ENCODE data around the gene MTUS2. TPM values are rescaled to one million over a fixed set of nuclear protein-coding genes. Genes with fewer than 3 reads are reported as not detected.

Gene MTUS2
- total RNA-seq, 5 donors from 2014 or later (not counting 1 experiment from before 2014, with no cell fraction given): 0.05 to 0.28 (median 0.12) TPM

DNA sequence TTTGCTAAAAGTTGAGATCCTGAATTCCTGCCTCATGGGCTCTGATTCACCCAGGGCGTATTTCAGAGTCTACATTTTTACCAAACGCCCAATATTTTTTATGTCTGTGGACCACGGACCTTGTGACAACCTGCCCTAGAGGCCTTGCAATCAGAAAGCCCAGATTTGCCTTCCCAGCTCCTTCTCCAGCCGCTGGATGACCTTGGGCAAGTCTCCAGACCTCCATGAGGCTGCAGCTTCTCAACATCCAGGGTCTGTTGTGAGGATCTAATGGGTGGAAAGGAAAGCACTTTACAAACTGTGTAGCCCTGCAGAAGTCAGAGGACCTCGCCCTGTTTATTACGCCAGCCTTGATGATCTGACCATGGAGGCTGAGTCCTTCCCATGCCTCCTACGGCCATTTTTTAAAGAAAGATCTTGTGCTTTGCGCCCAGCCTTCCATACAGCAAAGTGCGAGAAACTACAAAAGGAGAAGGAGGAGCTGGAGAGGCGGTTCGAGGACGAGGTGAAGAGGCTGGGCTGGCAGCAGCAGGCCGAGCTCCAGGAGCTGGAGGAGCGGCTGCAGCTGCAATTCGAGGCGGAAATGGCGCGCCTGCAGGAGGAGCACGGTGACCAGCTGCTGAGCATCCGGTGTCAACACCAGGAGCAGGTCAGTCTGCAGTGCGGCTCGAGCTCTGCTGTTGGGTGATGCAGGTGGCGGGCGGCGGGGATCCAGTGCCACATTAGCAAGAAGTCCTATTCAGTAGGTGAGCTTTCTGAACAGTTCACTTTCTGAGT is 659.8 kb downstream of the MTUS2 start:
- no peak for ATAC-seq (replicated peaks in 1 of 4)
- DNase-seq: no peak
- ChIA-PET CTCF (no interaction called here), POLR2A (no interaction called here)
- H3K27ac Mint-ChIP-seq: no peak overlapping the region
- no peak overlapping the region for H3K4me3 Mint-ChIP-seq
- H3K27me3 ChIP-seq (replicated peaks in 1 of 2; ENCODE audit: control insufficient read depth in 2 of 2, extremely low read depth in 1 of 2, insufficient read depth in 2 of 2, low read length in 1 of 2): peaks cover 0 to 4% of the 10 kb centered on the region in 2 experiments
- H3K4me3 ChIP-seq (ENCODE audit: control insufficient read depth in 1 of 2, extremely low read depth in 1 of 2, low read length in 1 of 2): no peak overlapping the region
- no peaks in the 10 kb centered on the region for H3K9me3 Mint-ChIP-seq
- H3K36me3 ChIP-seq (ENCODE audit: control insufficient read depth in 2 of 2, extremely low read depth in 1 of 2, insufficient read depth in 1 of 2, low read length in 1 of 2): no peaks in the 10 kb centered on the region
- no peaks in the 10 kb centered on the region for H3K9me3 ChIP-seq
- no peaks in the 10 kb centered on the region for H3K4me1 Mint-ChIP-seq
- H3K27me3 Mint-ChIP-seq: peaks cover 10 to 24% of the 10 kb centered on the region in 2 donors
- 86% methylated on average over 22 of the region's 25 CpGs for WGBS (ENCODE audit: insufficient coverage)
- no peaks in the 10 kb centered on the region for H3K4me1 ChIP-seq (ENCODE audit: control insufficient read depth in 1 of 2, extremely low read depth in 1 of 2, insufficient read depth in 2 of 2, low read length in 2 of 2)
- H3K27ac ChIP-seq (ENCODE audit: low read length): no peak overlapping the region
- no peaks in the 10 kb centered on the region for H3K36me3 Mint-ChIP-seq

GRCh38 chr13:29480893-29481525 is 660.9 kb downstream of the MTUS2 start:
- POLR2A ChIA-PET: no interaction called here
- Histone ChIP-seq H3K27ac (ENCODE audit: low read length) (no peak overlapping the region), H3K4me1 (ENCODE audit: control insufficient read depth in 1 of 2, extremely low read depth in 1 of 2, insufficient read depth in 2 of 2, low read length in 2 of 2) (no peaks in the 10 kb centered on the region), H3K4me3 (ENCODE audit: control insufficient read depth in 1 of 2, extremely low read depth in 1 of 2, low read length in 1 of 2) (no peak overlapping the region), H3K36me3 (ENCODE audit: control insufficient read depth in 2 of 2, extremely low read depth in 1 of 2, insufficient read depth in 1 of 2, low read length in 1 of 2) (no peaks in the 10 kb centered on the region), H3K27me3 (replicated peaks in 1 of 2; ENCODE audit: control insufficient read depth in 2 of 2, extremely low read depth in 1 of 2, insufficient read depth in 2 of 2, low read length in 1 of 2) (peaks cover 0 to 4% of the 10 kb centered on the region in 2 experiments), H3K9me3 (no peaks in the 10 kb centered on the region)
- CTCF ChIA-PET: no interaction called here
- Mint-ChIP-seq H3K27ac (no peak overlapping the region), H3K4me3 (no peak overlapping the region), H3K9me3 (no peaks in the 10 kb centered on the region), H3K4me1 (no peaks in the 10 kb centered on the region), H3K36me3 (no peaks in the 10 kb centered on the region), H3K27me3 (peaks cover 10 to 24% of the 10 kb centered on the region in 2 donors)
- DNase-seq: no peak
- no peak for ATAC-seq (replicated peaks in 1 of 4)
- WGBS (ENCODE audit: insufficient coverage): 75% methylated on average over 8 of the region's 11 CpGs

DNA sequence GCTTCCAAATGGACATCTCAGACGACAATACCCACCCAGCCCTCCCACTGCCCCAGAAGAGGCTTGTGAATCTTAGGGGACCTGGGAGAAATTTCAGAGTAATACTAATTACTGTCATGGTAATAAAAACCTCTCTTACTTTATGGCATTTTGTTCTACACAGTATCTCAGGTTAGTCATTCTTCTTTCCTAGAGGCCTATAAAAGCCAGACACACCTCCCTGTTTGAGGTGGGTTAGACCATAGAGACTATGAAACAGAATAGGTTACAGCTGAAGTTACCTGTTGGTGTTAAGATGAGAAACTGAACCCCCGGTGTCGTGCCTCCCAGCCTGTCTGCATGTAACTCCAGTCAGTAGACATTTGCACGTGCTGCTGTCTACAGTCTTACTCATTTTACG is 661.5 kb downstream of the MTUS2 start:
- Histone ChIP-seq H3K27ac (ENCODE audit: low read length) (no peak overlapping the region), H3K36me3 (ENCODE audit: control insufficient read depth in 2 of 2, extremely low read depth in 1 of 2, insufficient read depth in 1 of 2, low read length in 1 of 2) (no peaks in the 10 kb centered on the region), H3K27me3 (replicated peaks in 1 of 2; ENCODE audit: control insufficient read depth in 2 of 2, extremely low read depth in 1 of 2, insufficient read depth in 2 of 2, low read length in 1 of 2) (peaks cover 0 to 4% of the 10 kb centered on the region in 2 experiments), H3K9me3 (no peaks in the 10 kb centered on the region), H3K4me3 (ENCODE audit: control insufficient read depth in 1 of 2, extremely low read depth in 1 of 2, low read length in 1 of 2) (no peak overlapping the region), H3K4me1 (ENCODE audit: control insufficient read depth in 1 of 2, extremely low read depth in 1 of 2, insufficient read depth in 2 of 2, low read length in 2 of 2) (no peaks in the 10 kb centered on the region)
- no peaks in the 10 kb centered on the region for H3K9me3 Mint-ChIP-seq
- no peaks in the 10 kb centered on the region for H3K4me1 Mint-ChIP-seq
- no peak overlapping the region for H3K4me3 Mint-ChIP-seq
- ChIA-PET CTCF (interaction anchor here in 1 of 2 donors (0.6 kb wide), 1 partner anchor 1154 kb away, joined by 3 read pairs; no protein-coding TSS in a partner anchor), POLR2A (no interaction called here)
- H3K27ac Mint-ChIP-seq: no peak overlapping the region
- WGBS (ENCODE audit: insufficient coverage): 84% methylated on average over 4 of the region's 5 CpGs
- DNase-seq (no peak), ATAC-seq (replicated peaks in 1 of 4) (no peak)
- H3K27me3 Mint-ChIP-seq: peaks cover 14 to 22% of the 10 kb centered on the region in 2 donors
- H3K36me3 Mint-ChIP-seq: no peaks in the 10 kb centered on the region

DNA sequence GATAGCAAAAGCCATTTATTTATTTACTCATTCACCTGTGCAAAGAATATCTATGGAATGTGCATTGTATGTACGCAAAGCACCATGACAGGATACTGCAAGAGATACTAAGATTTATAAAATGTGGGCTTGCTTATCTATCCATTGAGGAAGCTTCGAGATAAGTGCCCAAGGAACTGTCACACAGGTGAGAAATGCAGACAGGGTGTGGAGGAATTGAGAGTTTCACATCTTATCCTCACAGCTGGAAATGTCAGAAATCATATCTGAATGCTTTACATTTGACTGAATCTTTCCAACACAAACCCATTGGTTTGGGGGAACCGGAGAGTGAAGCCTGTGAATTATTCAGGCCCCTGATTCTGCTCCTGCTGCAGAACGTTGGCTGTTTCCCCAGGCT is 662.4 kb downstream of the MTUS2 start:
- H3K36me3 ChIP-seq (ENCODE audit: control insufficient read depth in 2 of 2, extremely low read depth in 1 of 2, insufficient read depth in 1 of 2, low read length in 1 of 2): no peaks in the 10 kb centered on the region
- Mint-ChIP-seq H3K4me3 (no peak overlapping the region), H3K36me3 (no peaks in the 10 kb centered on the region), H3K4me1 (no peaks in the 10 kb centered on the region), H3K27me3 (peaks cover 11 to 15% of the 10 kb centered on the region in 2 donors), H3K9me3 (no peaks in the 10 kb centered on the region), H3K27ac (no peak overlapping the region)
- DNase-seq: no peak
- peaks cover 0 to 6% of the 10 kb centered on the region in 2 experiments for H3K27me3 ChIP-seq (replicated peaks in 1 of 2; ENCODE audit: control insufficient read depth in 2 of 2, extremely low read depth in 1 of 2, insufficient read depth in 2 of 2, low read length in 1 of 2)
- H3K4me3 ChIP-seq (ENCODE audit: control insufficient read depth in 1 of 2, extremely low read depth in 1 of 2, low read length in 1 of 2): no peak overlapping the region
- ChIA-PET POLR2A (no interaction called here), CTCF (interaction anchor here in 1 of 2 donors (0.6 kb wide), 1 partner anchor 1155 kb away, joined by 3 read pairs; no protein-coding TSS in a partner anchor)
- no peak overlapping the region for H3K27ac ChIP-seq (ENCODE audit: low read length)
- ATAC-seq (replicated peaks in 1 of 4): no peak
- WGBS (ENCODE audit: insufficient coverage): 73% methylated on average over 3 of the region's 4 CpGs
- no peaks in the 10 kb centered on the region for H3K4me1 ChIP-seq (ENCODE audit: control insufficient read depth in 1 of 2, extremely low read depth in 1 of 2, insufficient read depth in 2 of 2, low read length in 2 of 2)
- no peaks in the 10 kb centered on the region for H3K9me3 ChIP-seq

DNA sequence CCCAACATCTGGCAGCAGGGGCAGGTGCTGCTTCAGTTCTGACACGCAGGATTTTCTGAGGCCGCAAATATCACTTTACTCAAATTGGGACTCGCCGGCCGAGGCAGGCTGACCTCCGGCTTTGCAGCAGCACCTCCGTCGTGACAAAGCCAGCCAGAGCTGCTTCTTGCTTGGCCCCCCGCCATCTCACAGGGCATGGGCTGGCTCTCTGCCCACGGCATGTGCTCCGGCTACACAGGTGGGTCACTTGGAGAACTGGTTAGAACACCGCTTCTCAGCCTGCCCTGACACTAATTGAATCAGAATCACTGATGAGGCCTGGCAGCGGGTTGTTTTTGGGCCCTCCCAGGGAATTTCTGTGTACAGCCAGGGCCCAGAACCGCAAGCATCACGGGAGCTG is 663.1 kb downstream of the MTUS2 start:
- Mint-ChIP-seq H3K36me3 (no peaks in the 10 kb centered on the region), H3K27ac (no peak overlapping the region), H3K27me3 (peaks cover 15 to 17% of the 10 kb centered on the region in 2 donors), H3K4me1 (no peaks in the 10 kb centered on the region), H3K4me3 (no peak overlapping the region), H3K9me3 (no peaks in the 10 kb centered on the region)
- ChIA-PET CTCF (no interaction called here), POLR2A (no interaction called here)
- Histone ChIP-seq H3K4me3 (ENCODE audit: control insufficient read depth in 1 of 2, extremely low read depth in 1 of 2, low read length in 1 of 2) (no peak overlapping the region), H3K27ac (ENCODE audit: low read length) (no peak overlapping the region), H3K9me3 (no peaks in the 10 kb centered on the region), H3K4me1 (ENCODE audit: control insufficient read depth in 1 of 2, extremely low read depth in 1 of 2, insufficient read depth in 2 of 2, low read length in 2 of 2) (no peaks in the 10 kb centered on the region), H3K36me3 (ENCODE audit: control insufficient read depth in 2 of 2, extremely low read depth in 1 of 2, insufficient read depth in 1 of 2, low read length in 1 of 2) (no peaks in the 10 kb centered on the region), H3K27me3 (replicated peaks in 1 of 2; ENCODE audit: control insufficient read depth in 2 of 2, extremely low read depth in 1 of 2, insufficient read depth in 2 of 2, low read length in 1 of 2) (peaks cover 0 to 10% of the 10 kb centered on the region in 2 experiments)
- 85% methylated on average over 12 of the region's 15 CpGs for WGBS (ENCODE audit: insufficient coverage)
- DNase-seq (no peak), ATAC-seq (replicated peaks in 1 of 4) (no peak)

- no peak for ATAC-seq (replicated peaks in 1 of 4)
- no peak for DNase-seq
- Histone ChIP-seq H3K4me3 (ENCODE audit: control insufficient read depth in 1 of 2, extremely low read depth in 1 of 2, low read length in 1 of 2) (no peak overlapping the region), H3K4me1 (ENCODE audit: control insufficient read depth in 1 of 2, extremely low read depth in 1 of 2, insufficient read depth in 2 of 2, low read length in 2 of 2) (no peaks in the 10 kb centered on the region), H3K9me3 (no peaks in the 10 kb centered on the region), H3K27me3 (replicated peaks in 1 of 2; ENCODE audit: control insufficient read depth in 2 of 2, extremely low read depth in 1 of 2, insufficient read depth in 2 of 2, low read length in 1 of 2) (peaks cover 0 to 10% of the 10 kb centered on the region in 2 experiments), H3K36me3 (ENCODE audit: control insufficient read depth in 2 of 2, extremely low read depth in 1 of 2, insufficient read depth in 1 of 2, low read length in 1 of 2) (no peaks in the 10 kb centered on the region), H3K27ac (ENCODE audit: low read length) (no peak overlapping the region)
- Mint-ChIP-seq H3K27me3 (peaks cover 15 to 19% of the 10 kb centered on the region in 2 donors), H3K36me3 (no peaks in the 10 kb centered on the region), H3K9me3 (no peaks in the 10 kb centered on the region), H3K4me1 (no peaks in the 10 kb centered on the region), H3K4me3 (no peak overlapping the region), H3K27ac (no peak overlapping the region)
- 92% methylated on average over 2 of the region's 4 CpGs for WGBS (ENCODE audit: insufficient coverage)
- CTCF ChIA-PET: no interaction called here
- POLR2A ChIA-PET: no interaction called here
These were observed 663.5 kb downstream of the MTUS2 start for GRCh38 chr13:29483623-29484022.

Data from T-cell (primary cell).